ENCODE measurements around the gene LDLRAD4. TPM values are rescaled to one million over a fixed set of nuclear protein-coding genes. Genes with fewer than 3 reads are reported as not detected.
A peak's percentile ranks its signal among the peaks of the same experiment; 100 is the strongest.
"Not testable (repeated sequence)": the region's sequence is repeated elsewhere in the genome, so short reads cannot be mapped to it uniquely, and the experiment has no call there.

Gene LDLRAD4
- total RNA-seq, 1 donor from 2014 or later: 104 TPM

DNA sequence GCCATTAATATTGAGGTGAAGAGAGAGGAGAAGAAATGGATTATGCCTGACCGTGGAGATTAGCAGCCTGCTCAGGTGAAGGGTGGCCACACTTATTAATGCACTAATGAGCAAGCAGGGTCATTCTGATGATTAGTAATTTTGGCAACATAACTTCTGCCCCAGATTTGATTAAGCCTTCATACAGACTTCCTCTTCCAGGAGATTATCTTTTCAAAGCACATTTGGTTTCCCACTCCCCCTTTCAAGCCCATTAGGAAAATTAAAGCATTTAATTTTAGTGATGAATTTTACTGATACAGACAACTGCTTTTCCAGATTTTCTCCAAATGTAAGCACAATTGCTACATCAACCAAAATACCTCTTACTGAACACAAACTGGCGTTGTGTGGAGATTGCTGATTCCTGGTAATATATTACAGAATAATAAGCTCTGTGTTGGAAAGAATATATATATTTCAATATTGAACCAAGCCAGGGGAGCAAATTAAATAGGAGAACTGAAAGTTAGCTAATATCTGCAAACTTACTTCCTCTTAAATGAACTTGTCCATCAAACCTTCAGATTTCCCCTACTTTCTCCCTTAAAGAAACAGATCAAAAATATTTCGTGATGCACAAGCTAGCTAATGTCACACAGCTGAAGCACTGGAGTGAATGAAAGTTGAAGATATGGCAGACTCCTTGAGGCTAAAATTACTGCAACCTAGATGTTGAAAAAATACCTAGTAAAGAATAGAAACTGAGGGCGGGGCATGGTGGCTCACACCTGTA lies 367.0 kb downstream of the LDLRAD4 start:
- DNase-seq (ENCODE audit: low spot score): no peak

- DNase-seq (ENCODE audit: low spot score): no peak
Measured at GRCh38 chr18:13587001-13587400, 368.4 kb downstream of the LDLRAD4 start.

DNA sequence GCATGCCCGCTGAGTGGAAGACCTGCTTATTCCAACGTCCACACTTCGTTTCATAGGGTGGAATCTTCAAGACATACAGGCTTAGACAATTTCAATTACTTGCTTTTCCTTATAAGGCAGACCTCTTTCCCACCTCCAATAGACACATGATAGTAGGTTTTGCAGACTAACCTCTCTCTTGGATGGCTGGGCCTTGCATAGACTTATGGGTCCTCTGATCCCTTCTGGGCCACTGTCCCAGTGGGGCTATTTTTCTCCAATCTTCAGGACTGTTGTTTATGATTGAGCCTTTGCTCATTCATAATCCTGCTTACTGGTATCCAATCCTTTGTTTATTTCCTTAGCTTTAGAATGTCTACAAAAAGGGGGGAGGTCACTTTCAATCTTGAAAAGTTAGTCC lies 368.9 kb downstream of the LDLRAD4 start:
- DNase-seq (ENCODE audit: low spot score): no peak

GRCh38 chr18:13587937-13588336 lies 369.4 kb downstream of the LDLRAD4 start:
- DNase-seq (ENCODE audit: low spot score): no peak

- DNase-seq (ENCODE audit: low spot score): no peak
Measured at GRCh38 chr18:13589316-13589715, 370.8 kb downstream of the LDLRAD4 start.

DNA sequence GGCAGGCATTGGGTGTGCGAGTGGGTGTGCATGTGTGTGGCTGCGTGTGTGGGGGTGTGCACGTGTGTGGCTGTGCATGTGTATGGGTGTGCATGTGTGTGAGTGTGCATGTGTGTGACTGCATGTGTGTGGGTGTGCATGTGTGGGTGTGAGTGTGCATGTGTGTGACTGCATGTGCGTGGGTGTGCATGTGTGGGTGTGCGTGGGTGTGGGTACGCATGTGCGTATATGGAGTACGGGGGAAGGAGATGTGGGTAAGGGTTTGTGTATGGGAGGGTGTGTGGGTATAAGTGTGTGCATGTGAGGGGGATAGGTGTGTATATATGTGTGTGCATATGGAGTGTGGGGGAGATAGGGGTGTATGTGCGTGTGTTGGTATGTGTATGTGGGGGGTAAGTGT lies 371.4 kb downstream of the LDLRAD4 start:
- no peak for DNase-seq (ENCODE audit: low spot score)

- DNase-seq (ENCODE audit: low spot score): no peak
Measured at GRCh38 chr18:13592246-13592645, 373.7 kb downstream of the LDLRAD4 start.

GRCh38 chr18:13594551-13594950 lies 376.0 kb downstream of the LDLRAD4 start:
- no peak for DNase-seq (ENCODE audit: low spot score)

DNA sequence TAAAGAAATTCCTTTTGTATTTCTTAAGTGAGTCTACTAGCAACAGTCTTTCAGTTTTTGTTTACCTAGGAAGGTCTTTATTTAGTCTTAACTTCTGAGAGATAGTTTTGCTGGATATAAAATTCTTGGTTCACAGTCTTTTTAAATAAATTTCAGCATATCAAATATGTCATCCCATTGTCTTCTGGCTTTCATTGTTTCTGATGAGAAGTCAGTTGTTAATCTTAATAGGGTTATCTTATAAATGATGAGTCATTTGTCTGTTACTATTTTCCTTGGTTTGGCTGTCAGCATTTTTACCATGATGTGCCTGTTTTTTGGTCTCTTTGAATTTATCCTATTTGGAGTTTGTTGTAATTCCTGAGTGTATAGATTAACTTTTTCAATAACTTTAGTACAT lies 378.5 kb downstream of the LDLRAD4 start:
- DNase-seq (ENCODE audit: low spot score): no peak

GRCh38 chr18:13598591-13598990 lies 380.0 kb downstream of the LDLRAD4 start:
- DNase-seq (ENCODE audit: low spot score): no peak

DNA sequence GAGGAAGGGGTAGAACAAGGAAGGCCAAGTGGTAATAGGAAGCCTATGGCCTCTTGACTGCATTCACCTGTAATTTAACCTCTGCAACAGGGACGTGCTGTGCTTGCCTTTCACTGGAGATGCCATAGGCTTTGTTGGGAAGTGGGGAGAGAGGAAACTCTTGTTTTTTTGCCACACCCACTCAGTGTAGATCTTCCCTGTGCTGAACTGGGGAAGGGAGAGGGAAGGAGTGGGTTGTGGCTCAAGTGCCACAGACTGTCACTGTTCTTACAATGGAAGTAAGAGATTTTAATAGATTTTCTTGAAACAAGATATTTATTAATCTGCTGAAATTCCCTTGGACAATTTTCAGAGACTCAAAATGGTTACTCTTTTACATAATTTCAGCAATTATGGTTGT lies 380.5 kb downstream of the LDLRAD4 start:
- no peak for DNase-seq (ENCODE audit: low spot score)

DNA sequence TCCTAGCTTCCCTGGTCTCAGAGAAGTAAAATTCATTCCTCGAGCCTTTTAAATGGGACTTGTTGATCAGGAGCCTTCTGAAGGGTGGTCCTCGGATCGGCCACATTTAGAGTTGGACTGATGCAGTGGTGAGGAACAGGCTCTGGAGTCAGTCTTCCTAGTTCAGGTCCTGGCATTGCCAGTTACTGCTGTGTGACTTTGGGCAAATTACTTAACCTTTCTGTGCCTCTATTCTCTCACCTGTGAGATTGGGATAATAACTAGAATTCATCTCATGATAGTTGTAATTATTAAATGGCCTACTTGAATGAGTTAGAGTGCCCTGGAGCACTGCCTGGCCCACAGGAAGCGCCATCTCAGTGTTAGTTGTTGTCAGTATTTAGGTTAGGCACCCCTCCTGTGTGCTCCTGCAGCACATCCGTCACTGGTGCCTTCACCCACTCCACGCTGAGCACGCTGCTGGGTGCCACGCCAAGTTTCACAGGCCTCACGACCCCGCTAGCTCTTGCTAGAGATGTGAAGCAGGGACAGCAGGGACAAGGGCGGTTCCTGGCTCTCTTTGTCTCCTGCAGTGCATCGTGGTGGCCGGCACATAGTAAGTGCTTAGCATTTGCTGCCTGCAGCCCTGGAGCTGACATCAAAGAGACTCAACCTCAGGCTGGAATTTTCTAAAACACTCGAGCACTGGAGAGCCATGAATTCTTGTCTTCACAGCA lies 384.9 kb downstream of the LDLRAD4 start:
- no peak for DNase-seq (ENCODE audit: low spot score)

- DNase-seq (ENCODE audit: low spot score): peak; percentile 76
Measured at GRCh38 chr18:13604786-13605185, 386.2 kb downstream of the LDLRAD4 start.

- DNase-seq (ENCODE audit: low spot score): no peak
Measured at GRCh38 chr18:13605477-13605876, 386.9 kb downstream of the LDLRAD4 start.

DNA sequence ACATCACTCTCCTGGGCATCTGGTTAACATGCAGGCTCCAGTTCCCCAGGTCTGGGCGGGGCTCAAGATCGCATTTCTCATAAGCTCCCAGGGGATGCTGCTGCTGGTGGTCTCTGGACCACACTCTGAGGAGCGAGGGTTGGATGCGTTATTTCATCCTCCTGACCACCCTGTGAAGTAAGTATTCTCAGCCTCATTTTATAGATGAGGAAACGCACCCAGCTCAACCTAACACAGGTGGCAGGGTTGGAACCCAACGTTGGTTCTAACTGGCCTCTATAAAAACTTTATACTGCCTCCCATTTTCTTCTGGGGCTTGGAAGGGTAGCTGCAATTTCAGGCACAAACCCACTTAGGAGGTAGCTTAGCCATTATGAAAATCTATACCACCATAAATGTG lies 387.3 kb downstream of the LDLRAD4 start:
- DNase-seq (ENCODE audit: low spot score): no peak

- peak; percentile 94 for DNase-seq (ENCODE audit: low spot score)
Measured at GRCh38 chr18:13606604-13607254, 388.2 kb downstream of the LDLRAD4 start.

DNA sequence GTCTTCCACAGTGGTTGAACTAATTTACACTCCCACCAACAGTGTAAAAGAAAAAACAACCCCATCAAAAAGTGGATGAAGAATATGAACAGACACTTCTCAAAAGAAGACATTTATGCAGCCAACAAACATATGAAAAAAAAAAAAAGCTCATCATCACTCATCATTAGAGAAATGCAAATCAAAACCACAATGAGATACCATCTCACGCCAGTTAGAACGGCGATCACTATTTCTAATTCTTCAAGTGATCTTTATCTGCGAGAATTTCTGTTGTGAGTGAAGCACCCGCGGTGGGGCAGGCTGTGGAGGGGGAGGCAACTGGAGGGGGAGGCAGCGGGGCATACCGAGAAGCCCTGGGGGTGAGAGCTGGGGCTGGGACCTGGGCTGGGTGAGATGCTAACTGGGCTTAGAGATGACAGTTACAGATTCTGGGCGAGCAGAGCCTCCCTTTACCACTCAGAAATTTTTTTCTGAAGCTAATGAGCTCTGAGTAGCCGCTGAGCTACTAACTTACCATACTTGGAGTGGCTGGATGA lies 389.5 kb downstream of the LDLRAD4 start:
- not testable (repeated sequence) for DNase-seq (ENCODE audit: low spot score)

DNA sequence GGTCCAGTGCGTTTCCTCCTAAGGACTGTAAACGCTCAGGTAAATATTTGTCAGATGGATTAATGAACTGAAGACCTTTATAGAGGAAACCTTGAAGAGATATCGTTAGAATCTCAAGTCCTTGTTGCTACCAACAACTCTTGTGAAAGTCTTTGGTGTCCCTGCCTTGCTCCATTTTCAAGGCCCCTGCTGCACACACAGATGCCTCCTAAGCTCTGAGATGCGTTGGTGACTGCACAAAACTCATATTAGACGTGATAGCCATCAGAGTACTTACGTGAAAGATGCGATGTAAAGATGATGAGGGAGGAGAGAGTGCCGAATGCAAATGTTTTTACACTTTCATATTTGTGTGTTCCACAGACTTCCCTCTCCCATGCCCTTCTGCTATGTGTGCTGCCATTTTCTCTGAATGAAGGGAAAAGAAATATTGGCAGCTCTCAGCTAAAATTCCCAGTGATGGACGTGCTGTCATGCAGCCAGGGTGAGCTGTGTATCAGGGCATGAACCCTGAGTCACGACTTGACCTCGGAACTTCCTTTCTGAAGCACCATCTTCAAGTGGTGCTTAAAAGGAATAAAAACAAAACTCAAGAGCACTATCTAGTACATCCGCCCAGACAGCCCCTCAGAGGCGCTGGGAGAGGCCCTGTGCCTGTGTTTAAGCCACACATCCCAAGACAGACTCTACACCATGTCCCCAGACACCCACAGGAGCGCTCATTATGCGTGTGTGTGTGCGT lies 390.4 kb downstream of the LDLRAD4 start:
- no peak for DNase-seq (ENCODE audit: low spot score)

- DNase-seq (ENCODE audit: low spot score): no peak
Measured at GRCh38 chr18:13610555-13611141, 392.1 kb downstream of the LDLRAD4 start.

GRCh38 chr18:13611142-13611600 lies 392.6 kb downstream of the LDLRAD4 start:
- DNase-seq (ENCODE audit: low spot score): peak; percentile 15

DNA sequence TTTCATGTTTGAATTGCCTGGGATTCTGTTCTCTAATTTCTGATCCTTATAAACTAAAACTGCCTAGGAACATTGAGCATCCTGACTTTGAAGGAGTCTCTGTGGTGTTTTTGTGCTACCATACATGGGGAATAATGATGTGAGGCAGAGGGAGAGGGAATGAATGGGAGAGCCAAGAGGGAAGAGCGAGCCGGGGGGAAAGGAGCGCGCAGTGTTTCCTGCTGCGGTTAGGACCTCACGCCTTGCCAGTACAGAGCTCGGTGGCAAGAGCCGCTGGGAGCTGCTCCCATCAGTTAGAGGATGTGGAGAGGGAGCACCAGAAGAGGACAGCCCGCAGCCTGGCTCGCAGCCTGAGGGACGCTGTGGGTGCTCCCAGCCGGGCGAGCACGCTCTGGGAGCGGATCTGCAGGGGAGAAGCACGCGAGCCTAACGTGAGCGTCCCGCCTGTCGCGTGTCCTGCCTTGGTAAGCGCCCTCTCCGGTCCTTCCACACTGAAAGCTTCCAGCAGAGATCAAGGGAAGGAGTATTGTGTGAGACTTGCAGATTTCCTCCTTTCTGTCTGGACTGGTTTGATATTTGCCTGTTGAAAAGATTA lies 393.1 kb downstream of the LDLRAD4 start:
- peak; percentile 44 for DNase-seq (ENCODE audit: low spot score)
